GM23248 (cell line): ENCODE results near the gene LAPTM4A. TPM values are rescaled to one million over a fixed set of nuclear protein-coding genes. Genes with fewer than 3 reads are reported as not detected.

Experiments
- DNase-seq: peaks from one replicate; pipeline ENCODE4 v3.0.0-alpha.2; 2015
- H2AFZ ChIP-seq: fragments of 200-600 bp; sonication (generic); 2 replicates; pipeline ENCODE4 v1.6.1; 2016; ENCODE audit warnings: antibody characterized with exemption
- H3F3A ChIP-seq: fragments of 200-600 bp; sonication (generic); 2 replicates; pipeline ENCODE4 v1.6.1; 2016; ENCODE audit warnings: mild to moderate bottlenecking, antibody characterized with exemption, mixed run types; ENCODE audit not compliant: insufficient read depth
- H3K27ac ChIP-seq: fragments of 200-600 bp; sonication (generic); 2 replicates; pipeline ENCODE4 v1.5.1; 2016; ENCODE audit warnings: mild to moderate bottlenecking
- H3K27me3 ChIP-seq: fragments of 200-600 bp; sonication (generic); replicated peaks from 2 replicates; pipeline ENCODE4 v1.6.1; 2016; ENCODE audit warnings: mild to moderate bottlenecking; ENCODE audit not compliant: insufficient read depth
- H3K36me3 ChIP-seq: fragments of 200-600 bp; sonication (generic); 2 replicates; pipeline ENCODE4 v1.6.1; 2016; ENCODE audit warnings: low read depth, mild to moderate bottlenecking
- H3K4me1 ChIP-seq: fragments of 200-600 bp; sonication (generic); 2 replicates; pipeline ENCODE4 v1.6.1; 2016; ENCODE audit warnings: mild to moderate bottlenecking; ENCODE audit not compliant: insufficient read depth
- H3K4me2 ChIP-seq: fragments of 200-600 bp; sonication (generic); one replicate; pipeline ENCODE4 v1.6.1; 2016; ENCODE audit warnings: mild to moderate bottlenecking; ENCODE audit not compliant: unreplicated experiment
- H3K4me3 ChIP-seq: fragments of 200-600 bp; sonication (generic); 2 replicates; pipeline ENCODE4 v1.5.1; 2016; ENCODE audit warnings: mild to moderate bottlenecking
- H3K79me2 ChIP-seq: fragments of 200-600 bp; sonication (generic); 2 replicates; pipeline ENCODE4 v1.6.1; 2016; ENCODE audit warnings: mild to moderate bottlenecking; ENCODE audit not compliant: insufficient read depth
- H3K9ac ChIP-seq: fragments of 200-600 bp; sonication (generic); 2 replicates; pipeline ENCODE4 v1.6.1; 2016; ENCODE audit warnings: mild to moderate bottlenecking
- H3K9me2 ChIP-seq: fragments of 200-600 bp; sonication (generic); 2 replicates; pipeline ENCODE4 v1.6.1; 2016; ENCODE audit warnings: mixed run types, mild to moderate bottlenecking, moderate library complexity; ENCODE audit not compliant: insufficient read depth
- H3K9me3 ChIP-seq: fragments of 200-600 bp; sonication (generic); one replicate; pipeline ENCODE4 v1.6.1; 2017; ENCODE audit warnings: low read depth
- H4K20me1 ChIP-seq: fragments of 200-600 bp; sonication (generic); 2 replicates; pipeline ENCODE4 v1.6.0; 2016; ENCODE audit not compliant: insufficient read depth
- EZH2 ChIP-seq: fragments of 200-600 bp; sonication (generic); IDR thresholded peaks from 2 replicates; pipeline ENCODE4 v1.6.1; 2018; ENCODE audit warnings: antibody characterized with exemption, mild to moderate bottlenecking; ENCODE audit not compliant: insufficient read depth, poor library complexity, severe bottlenecking
- EZH2phosphoT487 ChIP-seq: fragments of 200-600 bp; sonication (generic); IDR thresholded peaks from 2 replicates; pipeline ENCODE4 v1.6.1; 2018; ENCODE audit warnings: antibody characterized with exemption, moderate library complexity, mild to moderate bottlenecking, low read depth; ENCODE audit not compliant: insufficient read depth
- WGBS, 2 experiments: methylation state at CpG; one replicate each; pipeline ENCODE4 v1.1.6; 2015 to 2017; ENCODE audit warnings: low lambda C conversion rate in 2 of 2, low coverage in 1 of 2; ENCODE audit errors: missing lambda C conversion rate in 2 of 2; 5-methylcytosine and 5-hydroxymethylcytosine counted together
- in situ Hi-C: fragments of 300-500 bp; cut with MboI; formaldehyde crosslinking; loops from 2 replicates; pipeline ENCODE4 v1.15.0; 2020
- polyA plus RNA-seq: library from polyadenylated mRNA; unstranded; fragments of >200 nt; fragmentation: Nextera tagmentation; extraction: Ambion mirVana; gene quantifications from 2 replicates; pipeline ENCODE4 v1.2.1, GENCODE V29; 2016
- total RNA-seq: library from RNA; depleted of rRNA; stranded (reverse); fragments of >200 nt; shearing (Covaris generic); gene quantifications from 2 replicates; pipeline ENCODE4 v1.2.3, GENCODE V29; 2014

Gene LAPTM4A
- total and polyA plus RNA-seq, 2 experiments from 2014 or later: 363 to 752 TPM

DNA sequence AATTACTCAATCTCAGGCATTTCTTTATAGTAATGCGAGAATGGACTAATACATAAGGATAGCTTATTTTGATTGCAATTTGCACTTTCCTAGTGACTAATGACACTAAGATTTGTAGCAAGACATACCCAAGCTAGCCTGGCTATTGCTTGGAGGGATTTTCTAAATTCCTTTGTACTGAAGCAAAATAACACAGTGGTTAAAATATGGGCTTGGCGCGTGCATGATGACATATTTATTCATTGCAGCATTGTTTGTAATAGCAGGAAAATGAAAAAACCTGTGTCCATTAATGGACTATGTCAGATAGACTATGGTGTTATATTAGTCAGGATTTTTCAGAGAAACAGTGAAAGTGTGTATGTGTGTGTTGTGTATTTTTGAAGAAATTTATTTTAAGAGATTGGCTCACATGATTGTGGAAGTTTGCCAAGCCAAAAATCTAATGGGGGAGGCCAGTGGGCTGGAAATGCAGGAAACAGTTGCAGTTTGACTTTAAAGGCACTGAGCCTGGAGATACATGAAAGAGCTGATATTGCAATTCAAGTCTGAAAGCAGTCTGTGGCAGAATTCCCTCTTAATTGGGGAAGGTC, 16.7 kb upstream of the LAPTM4A start:
- peak; percentile 88; the same call in 1 of the 2 replicates for TF ChIP-seq EZH2phosphoT487
- TF ChIP-seq EZH2: no peak
- WGBS, 2 experiments: 0 to 3% methylated on average over 3 of the region's 3 CpGs
- no peaks in the 10 kb centered on the region for H3K36me3 ChIP-seq
- peaks cover 56% of the 10 kb centered on the region for H3F3A ChIP-seq
- peak overlapping the region; percentile 47 for H3K4me2 ChIP-seq
- H3K9me3 ChIP-seq: no peaks in the 10 kb centered on the region
- no peaks in the 10 kb centered on the region for H3K9me2 ChIP-seq
- H3K9ac ChIP-seq: peak overlapping the region; percentile 41; the same call in 1 of the 2 replicates
- peak; percentile 94 for DNase-seq
- peak overlapping the region; percentile 59 for H3K27ac ChIP-seq
- in situ Hi-C loops: no loop called here
- no peaks in the 10 kb centered on the region for H3K27me3 ChIP-seq
- no peaks in the 10 kb centered on the region for H3K79me2 ChIP-seq
- H3K4me3 ChIP-seq: no peak overlapping the region
- no peaks in the 10 kb centered on the region for H4K20me1 ChIP-seq
- peaks cover 43% of the 10 kb centered on the region for H3K4me1 ChIP-seq
- no peak overlapping the region for H2AFZ ChIP-seq

DNA sequence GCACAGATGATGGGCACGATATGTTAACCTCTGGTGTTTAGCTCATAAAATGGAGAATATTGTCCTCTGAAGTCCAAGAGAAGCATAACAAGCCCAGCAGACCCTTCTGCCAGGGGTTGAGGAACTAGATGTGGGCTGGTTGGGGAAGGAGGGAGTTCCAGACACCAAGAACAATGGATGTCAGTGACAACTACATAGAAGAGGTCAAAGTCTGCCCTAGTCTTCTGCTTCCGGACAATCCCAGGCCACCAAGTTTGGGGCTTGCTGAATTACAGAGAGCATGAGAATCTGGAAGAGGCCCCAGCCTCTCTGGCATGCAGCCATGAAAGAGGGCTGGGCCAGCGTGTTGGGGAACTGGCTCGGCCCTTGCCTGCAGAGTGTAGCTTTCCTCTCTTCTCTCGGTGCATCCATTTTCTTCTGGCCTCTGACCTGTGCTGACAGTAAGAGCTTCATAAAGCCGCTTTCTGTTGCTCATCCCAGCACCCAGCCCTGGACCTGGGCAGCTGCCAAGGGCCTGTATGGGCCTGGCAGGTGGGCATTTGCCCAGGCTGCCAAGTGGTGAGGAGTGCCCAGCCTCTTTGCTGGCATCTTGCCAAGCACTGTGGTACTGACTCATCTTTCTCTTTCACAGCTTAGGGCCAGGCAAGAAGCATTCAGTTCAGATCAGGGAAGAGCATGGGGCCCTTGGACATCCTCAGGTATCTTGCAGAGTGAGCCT, 14.6 kb upstream of the LAPTM4A start:
- in situ Hi-C loops: no loop called here

DNA sequence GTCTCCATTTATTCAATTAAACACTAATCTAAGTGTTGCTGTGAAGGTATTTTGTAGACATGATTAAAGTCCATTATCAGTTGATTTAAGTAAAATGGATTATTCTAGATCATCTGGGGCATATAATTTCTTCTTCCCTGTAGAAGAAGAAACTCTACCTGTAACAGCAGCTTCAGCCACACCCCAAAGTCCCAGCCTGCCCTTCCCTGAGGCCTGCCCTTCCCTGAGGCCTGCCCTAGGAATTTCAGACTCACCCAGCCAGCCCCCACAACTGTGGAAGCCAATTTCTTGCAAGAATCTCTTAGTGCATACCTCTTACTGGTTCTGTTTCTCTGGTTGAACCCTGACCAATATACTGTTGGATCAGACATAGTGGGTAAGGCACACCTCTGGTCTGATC, 13.4 kb upstream of the LAPTM4A start:
- peaks cover 56% of the 10 kb centered on the region for H3F3A ChIP-seq

More for the DNA sequence above, 14.6 kb upstream of the LAPTM4A start:
- H3K27ac ChIP-seq: no peak overlapping the region
- H2AFZ ChIP-seq: no peak overlapping the region
- no peak overlapping the region for H3K9ac ChIP-seq
- no peaks in the 10 kb centered on the region for H3K9me3 ChIP-seq
- H3K9me2 ChIP-seq: no peaks in the 10 kb centered on the region
- TF ChIP-seq EZH2: no peak
- TF ChIP-seq EZH2phosphoT487: no peak
- H3K4me1 ChIP-seq: peaks cover 48% of the 10 kb centered on the region
- WGBS, 2 experiments: 48 to 68% methylated on average over 4 to 6 of the region's 6 CpGs
- H3F3A ChIP-seq: peaks cover 59% of the 10 kb centered on the region
- peak; percentile 68 for DNase-seq
- no peak overlapping the region for H3K4me3 ChIP-seq
- no peak overlapping the region for H3K4me2 ChIP-seq
- no peaks in the 10 kb centered on the region for H3K79me2 ChIP-seq
- H4K20me1 ChIP-seq: no peaks in the 10 kb centered on the region
- no peaks in the 10 kb centered on the region for H3K27me3 ChIP-seq
- H3K36me3 ChIP-seq: no peaks in the 10 kb centered on the region

GRCh38 chr2:20064421-20064820, 13.0 kb upstream of the LAPTM4A start:
- in situ Hi-C loops: no loop called here
- H3K27ac ChIP-seq: no peak overlapping the region

More for the DNA sequence above, 13.4 kb upstream of the LAPTM4A start:
- Histone ChIP-seq H3K9me2 (no peaks in the 10 kb centered on the region), H4K20me1 (no peaks in the 10 kb centered on the region), H3K36me3 (no peaks in the 10 kb centered on the region), H3K9me3 (no peaks in the 10 kb centered on the region), H2AFZ (no peak overlapping the region), H3K4me1 (peaks cover 39% of the 10 kb centered on the region), H3K27ac (no peak overlapping the region), H3K4me2 (no peak overlapping the region), H3K9ac (no peak overlapping the region), H3K4me3 (no peak overlapping the region), H3K79me2 (no peaks in the 10 kb centered on the region), H3K27me3 (no peaks in the 10 kb centered on the region)
- in situ Hi-C loops: no loop called here
- DNase-seq: no peak
- no peak for TF ChIP-seq EZH2
- no peak for TF ChIP-seq EZH2phosphoT487

More at GRCh38 chr2:20064421-20064820, 13.0 kb upstream of the LAPTM4A start:
- H3F3A ChIP-seq: peaks cover 55% of the 10 kb centered on the region
- peaks cover 39% of the 10 kb centered on the region for H3K4me1 ChIP-seq
- H3K9me3 ChIP-seq: no peaks in the 10 kb centered on the region
- no peak overlapping the region for H2AFZ ChIP-seq
- TF ChIP-seq EZH2 (no peak), EZH2phosphoT487 (no peak)
- no peak overlapping the region for H3K9ac ChIP-seq
- no peaks in the 10 kb centered on the region for H3K9me2 ChIP-seq
- no peak overlapping the region for H3K4me3 ChIP-seq
- H3K36me3 ChIP-seq: no peaks in the 10 kb centered on the region
- WGBS, 2 experiments: 88 to 94% methylated on average over 3 of the region's 3 CpGs
- no peaks in the 10 kb centered on the region for H3K27me3 ChIP-seq
- no peaks in the 10 kb centered on the region for H4K20me1 ChIP-seq
- H3K4me2 ChIP-seq: no peak overlapping the region
- DNase-seq: no peak
- H3K79me2 ChIP-seq: no peaks in the 10 kb centered on the region
